ENCODE measurements around the gene NPAS3.
"Not testable (repeated sequence)": the region's sequence is repeated elsewhere in the genome, so short reads cannot be mapped to it uniquely, and the experiment has no call there.

NPAS3 gene

GRCh38 chr14:33065634-33066033 lies 127.0 kb downstream of the NPAS3 start:
- CTCF ChIA-PET, result interaction anchor here (0.9 kb wide), 1 partner anchor 12 kb away, joined by 6 read pairs; no protein-coding TSS in a partner anchor
- no peak overlapping the region for H3K27ac ChIP-seq
- no peak for DNase-seq (ENCODE audit: low spot score)
- TF ChIP-seq CTCF (conservative IDR thresholded peaks at IDR 0.05; ENCODE audit: low read depth), result no peak
- POLR2A ChIA-PET (ENCODE audit: low non-redundant PET), result no interaction called here

- ChIA-PET POLR2A (ENCODE audit: low non-redundant PET) (no interaction called here), CTCF (interaction anchor here (0.7 kb wide), 1 partner anchor 80 kb away, joined by 4 read pairs; no protein-coding TSS in a partner anchor)
- no peak for TF ChIP-seq CTCF (conservative IDR thresholded peaks at IDR 0.05; ENCODE audit: low read depth)
- DNase-seq (ENCODE audit: low spot score), result no peak
- no peak overlapping the region for H3K27ac ChIP-seq
Measured at GRCh38 chr14:33068040-33068439, 129.4 kb downstream of the NPAS3 start.

- ChIA-PET POLR2A (ENCODE audit: low non-redundant PET) (no interaction called here), CTCF (no interaction called here)
- H3K27ac ChIP-seq, result no peak overlapping the region
Measured at GRCh38 chr14:33068626-33069025, 129.9 kb downstream of the NPAS3 start.

GRCh38 chr14:33070475-33070874 lies 131.8 kb downstream of the NPAS3 start:
- POLR2A ChIA-PET (ENCODE audit: low non-redundant PET), result no interaction called here

More at GRCh38 chr14:33068626-33069025, 129.9 kb downstream of the NPAS3 start:
- no peak for TF ChIP-seq CTCF (conservative IDR thresholded peaks at IDR 0.05; ENCODE audit: low read depth)
- DNase-seq (ENCODE audit: low spot score), result no peak

GRCh38 chr14:33073023-33073422 lies 134.3 kb downstream of the NPAS3 start:
- ChIA-PET POLR2A (ENCODE audit: low non-redundant PET) (no interaction called here), CTCF (no interaction called here)
- TF ChIP-seq CTCF (conservative IDR thresholded peaks at IDR 0.05; ENCODE audit: low read depth), result no peak
- no peak for DNase-seq (ENCODE audit: low spot score)
- no peak overlapping the region for H3K27ac ChIP-seq

More at GRCh38 chr14:33070475-33070874, 131.8 kb downstream of the NPAS3 start:
- TF ChIP-seq CTCF (conservative IDR thresholded peaks at IDR 0.05; ENCODE audit: low read depth), result no peak
- CTCF ChIA-PET, result no interaction called here
- no peak overlapping the region for H3K27ac ChIP-seq
- DNase-seq (ENCODE audit: low spot score), result no peak

GRCh38 chr14:33081259-33081658 lies 142.6 kb downstream of the NPAS3 start:
- no peak overlapping the region for H3K27ac ChIP-seq
- DNase-seq (ENCODE audit: low spot score), result no peak
- no peak for TF ChIP-seq CTCF (conservative IDR thresholded peaks at IDR 0.05; ENCODE audit: low read depth)
- POLR2A ChIA-PET (ENCODE audit: low non-redundant PET), result no interaction called here
- CTCF ChIA-PET, result no interaction called here

- ChIA-PET POLR2A (ENCODE audit: low non-redundant PET) (no interaction called here), CTCF (no interaction called here)
- no peak overlapping the region for H3K27ac ChIP-seq
- TF ChIP-seq CTCF (conservative IDR thresholded peaks at IDR 0.05; ENCODE audit: low read depth), result no peak
- DNase-seq (ENCODE audit: low spot score), result no peak
Measured at GRCh38 chr14:33085799-33086198, 147.1 kb downstream of the NPAS3 start.

GRCh38 chr14:33088274-33088673 lies 149.6 kb downstream of the NPAS3 start:
- POLR2A ChIA-PET (ENCODE audit: low non-redundant PET); DNase-seq (ENCODE audit: low spot score); H3K27ac ChIP-seq: not testable (repeated sequence)

More at GRCh38 chr14:33088274-33088673, 149.6 kb downstream of the NPAS3 start:
- CTCF ChIA-PET, result not testable (repeated sequence)

Measured in RWPE1 (cell line).